ENCODE results near the gene CCDC186.

Gene CCDC186

GRCh38 chr10:114115661-114116445 is 58.1 kb downstream of the CCDC186 start:
- FAIRE-seq (no peak), DNase-seq (ENCODE audit: insufficient read length, low spot score) (no peak)
- TF ChIP-seq POLR2A (IDR thresholded peaks at IDR 0.05; ENCODE audit: low read depth, low read length): no peak

GRCh38 chr10:114110174-114110972 is 63.6 kb downstream of the CCDC186 start:
- TF ChIP-seq POLR2A (IDR thresholded peaks at IDR 0.05; ENCODE audit: low read depth, low read length): no peak
- FAIRE-seq (no peak), DNase-seq (ENCODE audit: insufficient read length, low spot score) (no peak)

GRCh38 chr10:114103284-114103683 is 70.7 kb downstream of the CCDC186 start:
- FAIRE-seq (no peak), DNase-seq (ENCODE audit: insufficient read length, low spot score) (peak; percentile 26)
- TF ChIP-seq POLR2A (IDR thresholded peaks at IDR 0.05; ENCODE audit: low read depth, low read length): no peak

- DNase-seq (ENCODE audit: insufficient read length, low spot score) (no peak), FAIRE-seq (no peak)
- TF ChIP-seq POLR2A (IDR thresholded peaks at IDR 0.05; ENCODE audit: low read depth, low read length): no peak
These were observed 71.7 kb downstream of the CCDC186 start for GRCh38 chr10:114102256-114102655.

GRCh38 chr10:114100848-114101741 is 72.9 kb downstream of the CCDC186 start:
- no peak for DNase-seq (ENCODE audit: insufficient read length, low spot score)
- no peak for FAIRE-seq
- no peak for TF ChIP-seq POLR2A (IDR thresholded peaks at IDR 0.05; ENCODE audit: low read depth, low read length)

- no peak for TF ChIP-seq POLR2A (IDR thresholded peaks at IDR 0.05; ENCODE audit: low read depth, low read length)
- FAIRE-seq: no peak
- no peak for DNase-seq (ENCODE audit: insufficient read length, low spot score)
These were observed 77.1 kb downstream of the CCDC186 start for GRCh38 chr10:114096864-114097263.

- no peak for DNase-seq (ENCODE audit: insufficient read length, low spot score)
- FAIRE-seq: no peak
- TF ChIP-seq POLR2A (IDR thresholded peaks at IDR 0.05; ENCODE audit: low read depth, low read length): no peak
These were observed 78.3 kb downstream of the CCDC186 start for GRCh38 chr10:114095559-114096337.

GRCh38 chr10:114094795-114095194 is 79.2 kb downstream of the CCDC186 start:
- FAIRE-seq: no peak
- DNase-seq (ENCODE audit: insufficient read length, low spot score): no peak
- no peak for TF ChIP-seq POLR2A (IDR thresholded peaks at IDR 0.05; ENCODE audit: low read depth, low read length)

GRCh38 chr10:114087655-114088054 is 86.3 kb downstream of the CCDC186 start:
- TF ChIP-seq POLR2A (IDR thresholded peaks at IDR 0.05; ENCODE audit: low read depth, low read length): no peak
- FAIRE-seq (no peak), DNase-seq (ENCODE audit: insufficient read length, low spot score) (no peak)

GRCh38 chr10:114087255-114087654 is 86.7 kb downstream of the CCDC186 start:
- no peak for FAIRE-seq
- no peak for TF ChIP-seq POLR2A (IDR thresholded peaks at IDR 0.05; ENCODE audit: low read depth, low read length)
- no peak for DNase-seq (ENCODE audit: insufficient read length, low spot score)

GRCh38 chr10:114084215-114084614 is 89.8 kb downstream of the CCDC186 start:
- no peak for TF ChIP-seq POLR2A (IDR thresholded peaks at IDR 0.05; ENCODE audit: low read depth, low read length)
- DNase-seq (ENCODE audit: insufficient read length, low spot score) (no peak), FAIRE-seq (no peak)

- DNase-seq (ENCODE audit: insufficient read length, low spot score): no peak
- FAIRE-seq: no peak
- TF ChIP-seq POLR2A (IDR thresholded peaks at IDR 0.05; ENCODE audit: low read depth, low read length): no peak
These were observed 91.0 kb downstream of the CCDC186 start for GRCh38 chr10:114083040-114083439.

- DNase-seq (ENCODE audit: insufficient read length, low spot score) (no peak), FAIRE-seq (no peak)
- no peak for TF ChIP-seq POLR2A (IDR thresholded peaks at IDR 0.05; ENCODE audit: low read depth, low read length)
These were observed 92.0 kb downstream of the CCDC186 start for GRCh38 chr10:114081911-114082583.

Measured in H54 (cell line).